K562 (cell line): ENCODE measurements around the gene CLIC3. TPM values are rescaled to one million over a fixed set of nuclear protein-coding genes. Genes with fewer than 3 reads are reported as not detected.

Experiments used
- ATAC-seq: fragments of 200-7000 bp; cut with Tn5 transposase; 3 replicates; pipeline ENCODE4 v1.9.1; 2020; ENCODE audit warnings: moderate library complexity
- BruUV-seq: library from RNA; stranded (reverse); fragments of 400-500 nt; replicated peaks from 2 replicates; lab custom pipeline; 2021; lab: Mats Ljungman, UMichigan
- CTCF ChIA-PET: fragments of 300-600 bp; formaldehyde crosslinking; extraction: SDS; loops from one replicate; lab custom pipeline; 2021; ENCODE audit warnings: low intra/inter-chr PET ratio; lab: Yijun Ruan, JAX
- POLR2A ChIA-PET: fragments of 300-600, 350-650 bp; sonication (Branson Sonifier 250); formaldehyde crosslinking; extraction: SDS; loops from one replicate; lab custom pipeline; 2021; ENCODE audit warnings: antibody characterized with exemption, inconsistent platforms; lab: Yijun Ruan, JAX
- DNase-seq, 4 experiments: peaks; one replicate each; pipeline versions ENCODE4 v3.0.0 to v3.0.0-alpha.2; 2011 to 2018; ENCODE audit warnings: low spot score in 3 of 4, mixed read lengths in 3 of 4; ENCODE audit errors: extremely low read depth in 1 of 4
- FAIRE-seq: peaks from 2 replicates; lab custom pipeline; 2011; peaks lifted over from hg19 to GRCh38; lab: Jason Lieb, UNC
- H2AFZ ChIP-seq: 2 replicates; pipeline ENCODE4 v1.6.0; 2011; ENCODE audit warnings: low read depth, low read length, control low read depth, inconsistent platforms
- H3K27ac ChIP-seq: fragments of 200-600 bp; 3 replicates; pipeline ENCODE4 v1.8.0; 2011; ENCODE audit warnings: low read depth, mild to moderate bottlenecking, control low read depth, inconsistent platforms, low read length, moderate library complexity, mixed read lengths; ENCODE audit errors: extremely low read depth
- H3K27me3 ChIP-seq, 2 experiments: fragments of 300-600 bp in 1 of 2; 2 replicates in 1 of 2; 3 replicates in 1 of 2; pipeline versions ENCODE4 v1.6.0 to v1.8.0; 2011; ENCODE audit warnings: inconsistent platforms in 2 of 2, low read length in 2 of 2, mild to moderate bottlenecking in 1 of 2, mixed read lengths in 1 of 2, moderate library complexity in 1 of 2; ENCODE audit not compliant: control insufficient read depth in 2 of 2, insufficient read depth in 2 of 2
- H3K36me3 ChIP-seq: fragments of 300-600 bp; 3 replicates; pipeline ENCODE4 v1.8.0; 2011; ENCODE audit warnings: mild to moderate bottlenecking, low read length, inconsistent platforms; ENCODE audit not compliant: control insufficient read depth, insufficient read depth
- H3K4me1 ChIP-seq, 2 experiments: fragments of 200-600 bp in 1 of 2; replicated peaks in 1 of 2; 2 replicates in 1 of 2; 3 replicates in 1 of 2; pipeline versions ENCODE4 v1.5.1 to v1.8.0; 2011; ENCODE audit warnings: inconsistent platforms in 2 of 2, low read length in 2 of 2, mild to moderate bottlenecking in 1 of 2, mixed read lengths in 1 of 2, moderate library complexity in 1 of 2; ENCODE audit not compliant: control insufficient read depth in 2 of 2, insufficient read depth in 2 of 2
- H3K4me2 ChIP-seq: 2 replicates; pipeline ENCODE4 v1.6.1; 2011; ENCODE audit warnings: low read length, control low read depth, inconsistent platforms, mixed read lengths; ENCODE audit not compliant: insufficient read depth
- H3K4me3 ChIP-seq: fragments of 200-600 bp; sonication (generic), shearing (Covaris generic); 2 replicates; pipeline ENCODE4 v1.5.1; 2016; ENCODE audit warnings: control low read depth, inconsistent platforms
- H3K79me2 ChIP-seq: fragments of 200-600 bp; 3 replicates; pipeline ENCODE4 v1.8.0; 2011; ENCODE audit warnings: low read length, inconsistent platforms; ENCODE audit not compliant: control insufficient read depth, insufficient read depth
- H3K9ac ChIP-seq, 2 experiments: 2 replicates each; pipeline versions ENCODE4 v1.6.0 to v1.6.1; 2011; ENCODE audit warnings: low read depth in 2 of 2, low read length in 2 of 2, control low read depth in 1 of 2, inconsistent platforms in 1 of 2, mild to moderate bottlenecking in 1 of 2, mixed read lengths in 1 of 2; ENCODE audit not compliant: insufficient read depth in 1 of 2
- H3K9me1 ChIP-seq: one replicate; pipeline ENCODE4 v1.6.0; 2011; ENCODE audit warnings: inconsistent platforms, mild to moderate bottlenecking, low read length, moderate library complexity; ENCODE audit not compliant: control insufficient read depth, insufficient read depth
- H3K9me3 ChIP-seq: replicated peaks from 2 replicates; pipeline ENCODE4 v1.5.1; 2011; ENCODE audit warnings: low read depth, low read length, inconsistent platforms; ENCODE audit not compliant: control insufficient read depth, insufficient read depth
- H4K20me1 ChIP-seq: replicated peaks from 2 replicates; pipeline ENCODE4 v1.6.1; 2011; ENCODE audit warnings: low read length, inconsistent platforms, mixed read lengths; ENCODE audit not compliant: control insufficient read depth, insufficient read depth
- BRF2 ChIP-seq: IDR thresholded peaks from 3 replicates; pipeline ENCODE4 v1.6.1; 2011; ENCODE audit warnings: borderline replicate concordance, mild to moderate bottlenecking; ENCODE audit not compliant: insufficient read length, insufficient read depth
- JUNB ChIP-seq: fragments of 450-650 bp; formaldehyde crosslinking; conservative IDR thresholded peaks from 2 replicates; pipeline ENCODE4 v1.4.0; 2020; ENCODE audit warnings: mild to moderate bottlenecking
- RNF2 ChIP-seq: sonication (generic); IDR thresholded peaks from 2 replicates; pipeline ENCODE4 v1.6.1; 2016
- TEAD1 ChIP-seq, 2 experiments: fragments of 450-650 bp in 1 of 2; sonication (generic) in 1 of 2; formaldehyde crosslinking; IDR thresholded peaks; 2 replicates each; pipeline versions ENCODE4 v1.4.0 to v1.8.0; 2020 to 2022; ENCODE audit warnings: mild to moderate bottlenecking in 2 of 2, missing genetic modification reagents in 1 of 2
- ZNF175 ChIP-seq: fragments of 200-800 bp; sonication (Bioruptor generic); IDR thresholded peaks from 2 replicates; pipeline ENCODE4 v1.6.1; 2016; ENCODE audit warnings: low read depth, mild to moderate bottlenecking, missing genetic modification characterization, missing compliant biosample characterization
- ZNF282 ChIP-seq: sonication (generic); formaldehyde crosslinking; IDR thresholded peaks from 2 replicates; pipeline ENCODE4 v1.8.1; 2023; ENCODE audit warnings: missing genetic modification reagents
- WGBS: fragments of 100-300 bp; shearing (Covaris generic); methylation state at CpG from one replicate; pipeline ENCODE4 v1.1.6; 2016; ENCODE audit warnings: low coverage, mixed read lengths; ENCODE audit not compliant: insufficient coverage; ENCODE audit errors: missing lambda C conversion rate; 5-methylcytosine and 5-hydroxymethylcytosine counted together
- in situ Hi-C: fragments of 300-500 bp; cut with MboI; formaldehyde crosslinking; loops from 4 replicates; pipeline ENCODE4 v1.15.0; 2018; ENCODE audit warnings: inconsistent platforms, mixed read lengths
- intact Hi-C: fragments of 100-400 bp; cut with micrococcal nuclease; formaldehyde crosslinking; loops from 2 replicates; pipeline ENCODE4 v1.14.2; 2022
- polyA plus RNA-seq, 8 experiments: library from polyadenylated mRNA; depleted of rRNA in 4 of 8; stranded (reverse) in 5 of 8; unstranded in 3 of 8; fragments of >200 nt; fragmentation: Nextera tagmentation in 2 of 8; fragmentation: Illumina TruSeq in 1 of 8; extraction: Ambion mirVana in 2 of 8; extraction: Trizol in 1 of 8; gene quantifications; 2 replicates each; pipeline versions ENCODE4 v1.2.1 to v1.2.3, GENCODE V29; 2011 to 2014; ENCODE audit warnings: inconsistent platforms in 1 of 8, missing spikeins in 1 of 8
- total RNA-seq, 7 experiments: library from RNA; depleted of rRNA in 6 of 7; stranded (reverse); fragments of >200 nt in 6 of 7; fragmentation: Illumina TruSeq in 2 of 7; extraction: Trizol in 2 of 7; gene quantifications; 2 replicates each; pipeline versions ENCODE4 v1.2.1 to v1.2.3, GENCODE V29; 2011 to 2021; ENCODE audit warnings: low replicate concordance in 1 of 7

The CLIC3 gene
- total and polyA plus RNA-seq, 9 of the 15 experiments (the other 6 are each of a cell fraction or from before 2014, with no cell fraction given) = 0.27 to 0.29 TPM; not detected in 7

- H3K4me3 ChIP-seq = no peak overlapping the region
- TF ChIP-seq ZNF282 = no peak
- TF ChIP-seq ZNF175 = no peak
- no peak for TF ChIP-seq RNF2
- no peak for TF ChIP-seq TEAD1 (CRISPR knock-in tag; IDR thresholded peaks at IDR 0.05)
- TF ChIP-seq JUNB (CRISPR knock-in tag) = no peak
- no peak for TF ChIP-seq BRF2
- no TSS peak for BruUV-seq
These were observed 30.5 kb upstream of the CLIC3 start for GRCh38 chr9:137026828-137027227.

More at GRCh38 chr9:137026828-137027227, 30.5 kb upstream of the CLIC3 start:
- Histone ChIP-seq H3K4me2 (no peak overlapping the region; the same call in 1 of the 2 replicates), H3K79me2 (peaks cover 3% of the 10 kb centered on the region; the same call in 1 of the 3 replicates), H3K27ac (no peak overlapping the region), H2AFZ (no peak overlapping the region), H3K36me3 (no peaks in the 10 kb centered on the region), H3K27me3 (no peaks in the 10 kb centered on the region), H4K20me1 (no peaks in the 10 kb centered on the region), H3K9ac (peak overlapping the region in 1 of 2 experiments; percentile 86; a peak in 2 of 4 replicates), H3K9me1 (no peaks in the 10 kb centered on the region), H3K9me3 (no peaks in the 10 kb centered on the region), H3K4me1 (peaks cover 13 to 94% of the 10 kb centered on the region in 2 experiments)
- CTCF ChIA-PET = no interaction called here
- no peak for DNase-seq
- WGBS = 63% methylated on average over 4 of the region's 4 CpGs
- POLR2A ChIA-PET = interaction anchor here (0.6 to 1.2 kb wide), 4 partner anchors 11 to 681 kb away, joined by 3 read pairs; partner anchors contain the start of gene NPDC1
- in situ Hi-C loops = no loop called here
- intact Hi-C loops = no loop called here
- no peak for ATAC-seq
- no peak for FAIRE-seq
